Cardiac fibroblast (primary cell): ENCODE data around the gene BCL2.

Experiments used
- DNase-seq, 2 donors: peaks; one replicate each; pipeline versions ENCODE4 v3.0.0 to v3.0.0-alpha.2; 2010; ENCODE audit warnings: low read depth in 2 of 2
- H3K4me3 ChIP-seq, 2 donors: replicated peaks in 1 of 2; 1 replicate in 1 of 2; 2 replicates in 1 of 2; pipeline ENCODE4 v1.5.1; 2011; ENCODE audit warnings: low read depth in 2 of 2, low read length in 2 of 2, mild to moderate bottlenecking in 2 of 2, moderate library complexity in 1 of 2
- CTCF ChIP-seq: IDR thresholded peaks from one replicate; pipeline ENCODE4 v1.5.1; 2011; ENCODE audit warnings: low read depth, mild to moderate bottlenecking, low read length, inconsistent platforms

Gene BCL2

GRCh38 chr18:63320123-63320974, 780 bp upstream of the BCL2 start:
- no peak for TF ChIP-seq CTCF
- H3K4me3 ChIP-seq, result peak overlapping the region; percentile 46 to 64
- DNase-seq, result peak; percentile 85 to 90

GRCh38 chr18:63318889-63319382, 633 bp downstream of the BCL2 start:
- TF ChIP-seq CTCF, result no peak
- no peak for DNase-seq
- H3K4me3 ChIP-seq, result peak overlapping the region; percentile 53 to 64

- peak overlapping the region; percentile 53 to 64 for H3K4me3 ChIP-seq
- peak; percentile 53 for TF ChIP-seq CTCF
- no peak for DNase-seq
Observed at GRCh38 chr18:63317982-63318888, 1.3 kb downstream of the BCL2 start.

GRCh38 chr18:63317556-63317946, 2.0 kb downstream of the BCL2 start:
- DNase-seq, result no peak
- TF ChIP-seq CTCF, result no peak
- H3K4me3 ChIP-seq, result no peak overlapping the region

GRCh38 chr18:63316612-63317555, 2.7 kb downstream of the BCL2 start:
- no peak for TF ChIP-seq CTCF
- H3K4me3 ChIP-seq, result no peak overlapping the region
- DNase-seq, result no peak

GRCh38 chr18:63315876-63316275, 3.7 kb downstream of the BCL2 start:
- H3K4me3 ChIP-seq, result no peak overlapping the region
- TF ChIP-seq CTCF, result no peak
- no peak for DNase-seq
